IMR-90 (cell line): ENCODE measurements around the gene KLHL17. TPM values are rescaled to one million over a fixed set of nuclear protein-coding genes. Genes with fewer than 3 reads are reported as not detected.

ENCODE experiments used
- ATAC-seq: fragments of 200-7000 bp; cut with Tn5 transposase; 2 replicates; pipeline ENCODE4 v1.9.1; 2020; ENCODE audit warnings: low read depth, mild to moderate bottlenecking, moderate library complexity
- BruUV-seq: library from RNA; stranded (reverse); fragments of 400-500 nt; replicated peaks from 2 replicates; lab custom pipeline; 2021; lab: Mats Ljungman, UMichigan
- CTCF ChIA-PET: fragments of 300-600 bp; formaldehyde crosslinking; extraction: SDS; loops from one replicate; lab custom pipeline; 2021; ENCODE audit warnings: antibody characterized with exemption; lab: Yijun Ruan, JAX
- POLR2A ChIA-PET: fragments of 300-600 bp; sonication (Branson Sonifier 250); formaldehyde crosslinking; loops from one replicate; lab custom pipeline; 2022; ENCODE audit warnings: antibody characterized with exemption; ENCODE audit not compliant: unreplicated experiment; lab: Charles Lee
- DNase-seq: peaks from one replicate; pipeline ENCODE4 v3.0.0; 2013
- H2AFZ ChIP-seq: replicated peaks from 2 replicates; pipeline ENCODE3; 2013; ENCODE audit warnings: low read length, mild to moderate bottlenecking; ENCODE audit not compliant: poor library complexity
- H2AK5ac ChIP-seq: 2 replicates; pipeline ENCODE4 v1.6.1; 2013; ENCODE audit warnings: low read depth, low read length, inconsistent platforms
- H2AK9ac ChIP-seq: replicated peaks from 2 replicates; pipeline ENCODE3; 2013; ENCODE audit warnings: mild to moderate bottlenecking, low read depth, low read length, moderate library complexity; ENCODE audit not compliant: poor library complexity
- H2BK120ac ChIP-seq: 2 replicates; pipeline ENCODE4 v1.6.1; 2013; ENCODE audit warnings: low read depth, low read length, inconsistent platforms
- H2BK15ac ChIP-seq: 3 replicates; pipeline ENCODE4 v1.6.1; 2013; ENCODE audit warnings: low read depth, low read length, inconsistent platforms
- H2BK20ac ChIP-seq: 2 replicates; pipeline ENCODE4 v1.6.1; 2013; ENCODE audit warnings: low read depth, mild to moderate bottlenecking, inconsistent platforms, low read length, moderate library complexity
- H2BK5ac ChIP-seq: 2 replicates; pipeline ENCODE4 v1.6.1; 2013; ENCODE audit warnings: mild to moderate bottlenecking, low read depth, low read length, inconsistent platforms; ENCODE audit not compliant: poor library complexity, severe bottlenecking
- H3K14ac ChIP-seq: replicated peaks from 2 replicates; pipeline ENCODE4 v1.6.1; 2013; ENCODE audit warnings: low read depth, low read length, inconsistent platforms
- H3K18ac ChIP-seq: 2 replicates; pipeline ENCODE4 v1.6.1; 2013; ENCODE audit warnings: low read depth, low read length, control low read depth
- H3K23ac ChIP-seq: 2 replicates; pipeline ENCODE4 v1.6.1; 2013; ENCODE audit warnings: low read depth, low read length, inconsistent platforms
- H3K27ac ChIP-seq: 2 replicates; pipeline ENCODE4 v1.5.1; 2013; ENCODE audit warnings: mild to moderate bottlenecking, control low read depth, low read length; ENCODE audit not compliant: insufficient read depth
- H3K27me3 ChIP-seq: 2 replicates; pipeline ENCODE4 v1.6.1; 2013; ENCODE audit warnings: low read length; ENCODE audit not compliant: control insufficient read depth, insufficient read depth
- H3K36me3 ChIP-seq: 2 replicates; pipeline ENCODE4 v1.6.1; 2013; ENCODE audit warnings: low read length, mixed read lengths; ENCODE audit not compliant: control insufficient read depth, insufficient read depth
- H3K4ac ChIP-seq: 2 replicates; pipeline ENCODE4 v1.6.1; 2013; ENCODE audit warnings: low read depth, low read length, inconsistent platforms
- H3K4me1 ChIP-seq: 2 replicates; pipeline ENCODE4 v1.6.1; 2013; ENCODE audit warnings: low read length, mixed read lengths; ENCODE audit not compliant: control insufficient read depth, insufficient read depth
- H3K4me2 ChIP-seq: 2 replicates; pipeline ENCODE4 v1.6.1; 2013; ENCODE audit warnings: low read depth, mild to moderate bottlenecking, control low read depth, low read length, moderate library complexity
- H3K4me3 ChIP-seq: 2 replicates; pipeline ENCODE4 v1.5.1; 2013; ENCODE audit warnings: low read depth, mild to moderate bottlenecking, control low read depth, low read length, moderate library complexity; ENCODE audit not compliant: insufficient read depth
- H3K56ac ChIP-seq: 2 replicates; pipeline ENCODE4 v1.6.1; 2013; ENCODE audit warnings: low read length, inconsistent platforms; ENCODE audit not compliant: insufficient read depth; ENCODE audit errors: extremely low read depth
- H3K79me1 ChIP-seq, 2 experiments: 2 replicates each; pipeline ENCODE4 v1.6.1; 2013; ENCODE audit warnings: low read length in 2 of 2, inconsistent platforms in 1 of 2, low read depth in 1 of 2
- H3K9ac ChIP-seq: 2 replicates; pipeline ENCODE4 v1.6.1; 2013; ENCODE audit warnings: low read depth, low read length, control low read depth
- H3K9me1 ChIP-seq: 2 replicates; pipeline ENCODE4 v1.6.1; 2013; ENCODE audit warnings: low read length, inconsistent platforms; ENCODE audit not compliant: insufficient read depth
- H3K9me3 ChIP-seq: 2 replicates; pipeline ENCODE4 v1.6.1; 2013; ENCODE audit warnings: low read length; ENCODE audit not compliant: control insufficient read depth, insufficient read depth
- H4K20me1 ChIP-seq: 2 replicates; pipeline ENCODE4 v1.6.1; 2013; ENCODE audit warnings: low read length, inconsistent platforms; ENCODE audit not compliant: insufficient read depth
- H4K5ac ChIP-seq: 2 replicates; pipeline ENCODE4 v1.6.1; 2013; ENCODE audit warnings: mild to moderate bottlenecking, low read depth, low read length, control low read depth
- H4K8ac ChIP-seq, 2 experiments: 2 replicates each; pipeline ENCODE4 v1.6.1; 2013; ENCODE audit warnings: low read depth in 2 of 2, low read length in 2 of 2, control low read depth in 1 of 2, inconsistent platforms in 1 of 2
- H4K91ac ChIP-seq: 2 replicates; pipeline ENCODE4 v1.6.1; 2013; ENCODE audit warnings: low read depth, low read length, inconsistent platforms; ENCODE audit not compliant: insufficient read depth
- MAFK ChIP-seq: IDR thresholded peaks from 2 replicates; pipeline ENCODE4 v1.6.1; 2012; ENCODE audit warnings: low read depth, low read length, improper control_type of control experiment
- NFE2L2 ChIP-seq: fragments of 150-350 bp; IDR thresholded peaks from 2 replicates; pipeline ENCODE4 v1.6.1; 2016; ENCODE audit warnings: low read depth, mild to moderate bottlenecking, low read length
- POLR2A ChIP-seq: IDR thresholded peaks from 2 replicates; pipeline ENCODE4 v1.6.1; 2012; ENCODE audit warnings: mild to moderate bottlenecking, low read depth, low read length
- RAD21 ChIP-seq: IDR thresholded peaks from 2 replicates; pipeline ENCODE4 v1.6.1; 2012; ENCODE audit warnings: low read length, improper control_type of control experiment
- WGBS, 2 experiments: methylation state at CpG; one replicate each; pipeline versions ENCODE4 v1.1.5 to v1.1.7; 2013; ENCODE audit warnings: missing lambda C conversion rate in 2 of 2; ENCODE audit not compliant: insufficient read length in 1 of 2; ENCODE audit errors: extremely low coverage in 2 of 2; 5-methylcytosine and 5-hydroxymethylcytosine counted together
- dilution Hi-C: fragments of 300-500 bp; cut with HindIII; formaldehyde crosslinking; loops from one replicate; pipeline ENCODE4 v1.14.3; 2018; ENCODE audit warnings: low sequenced_read_pairs; ENCODE audit not compliant: unreplicated experiment
- in situ Hi-C: fragments of 300-500 bp; cut with MboI; formaldehyde crosslinking; loops from 3 replicates; pipeline ENCODE4 v1.14.3; 2019; ENCODE audit warnings: low sequenced_read_pairs, inconsistent platforms, mixed read lengths
- intact Hi-C: fragments of 100-400 bp; cut with micrococcal nuclease; formaldehyde crosslinking; loops from 2 replicates; pipeline ENCODE4 v1.10.0; 2022
- polyA plus RNA-seq, 3 experiments: library from polyadenylated mRNA; depleted of rRNA; stranded (reverse); fragments of >200 nt; gene quantifications; 2 replicates each; pipeline ENCODE4 v1.2.3, GENCODE V29; 2012; ENCODE audit warnings: low replicate concordance in 1 of 3
- total RNA-seq: library from RNA; depleted of rRNA; stranded (reverse); fragments of >200 nt; gene quantifications from 2 replicates; pipeline ENCODE4 v1.2.3, GENCODE V29; 2012

Gene KLHL17
- total and polyA plus RNA-seq, 2 of the 4 experiments (the other 2 are of a cell fraction), result 3.4 to 41.0 TPM

DNA sequence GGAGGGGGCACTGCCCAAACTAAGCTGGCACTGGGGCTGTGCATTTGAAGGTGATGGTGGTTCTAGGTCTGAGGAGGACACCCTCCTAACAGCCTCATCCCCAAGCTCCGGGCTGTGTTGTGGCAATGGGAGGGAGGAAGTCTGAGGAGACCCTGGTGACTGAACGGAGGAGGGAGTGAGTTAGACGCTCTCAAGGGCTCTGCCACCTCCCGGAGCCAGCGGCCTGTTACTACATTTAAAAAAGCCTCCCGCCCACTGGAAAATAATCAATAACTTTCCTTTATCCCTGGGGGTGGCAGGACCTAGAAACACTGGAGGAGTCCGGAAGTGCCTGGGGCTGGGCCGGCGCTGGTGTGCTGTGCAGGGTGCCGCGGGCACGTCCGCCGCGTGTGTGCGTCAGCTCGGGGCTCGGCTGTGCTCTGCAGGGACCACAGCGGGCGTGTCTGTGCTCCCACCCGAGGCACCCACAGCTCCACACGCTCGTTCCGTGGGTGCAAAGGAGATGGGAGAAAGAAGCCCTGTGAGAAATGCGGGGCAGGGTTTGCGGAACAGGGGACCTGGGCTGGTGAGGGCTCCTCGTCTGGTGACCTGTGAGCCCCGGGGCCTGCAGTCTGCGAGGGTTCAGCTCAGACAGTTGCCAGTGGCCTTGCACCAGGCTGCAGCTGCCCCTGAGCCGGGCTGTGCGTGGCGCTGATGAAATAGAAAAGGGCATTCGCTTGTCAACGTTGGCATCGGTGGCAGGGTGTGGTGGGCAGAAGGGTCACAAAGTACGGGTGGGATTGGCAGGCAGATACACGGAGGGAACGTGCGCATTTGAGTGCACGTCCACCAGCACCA is 31.3 kb upstream of the KLHL17 start:
- no TSS peak for BruUV-seq
- TF ChIP-seq MAFK, result no peak
- TF ChIP-seq RAD21, result no peak
- TF ChIP-seq NFE2L2, result no peak
- no peak for TF ChIP-seq POLR2A
- Histone ChIP-seq H4K20me1 (peaks cover 6% of the 10 kb centered on the region; the same call in 1 of the 2 replicates), H3K9ac (no peak overlapping the region), H2BK5ac (no peak overlapping the region), H2BK15ac (no peak overlapping the region), H3K4me1 (no peaks in the 10 kb centered on the region; the same call in 1 of the 2 replicates), H2BK20ac (no peak overlapping the region), H3K14ac (no peak overlapping the region), H3K9me3 (no peaks in the 10 kb centered on the region), H3K4ac (no peak overlapping the region), H2BK120ac (no peak overlapping the region), H2AFZ (no peak overlapping the region), H3K4me2 (no peak overlapping the region), H2AK9ac (no peak overlapping the region), H3K27me3 (no peaks in the 10 kb centered on the region), H3K18ac (no peak overlapping the region), H3K9me1 (no peaks in the 10 kb centered on the region), H3K4me3 (no peak overlapping the region), H2AK5ac (no peak overlapping the region), H4K5ac (no peak overlapping the region), H4K91ac (no peak overlapping the region), H3K36me3 (peaks cover 9% of the 10 kb centered on the region), H3K79me1 (peaks cover 0 to 8% of the 10 kb centered on the region in 2 experiments; a peak in 1 of 4 replicates), H3K23ac (no peak overlapping the region), H4K8ac (no peak overlapping the region), H3K56ac (no peak overlapping the region), H3K27ac (no peak overlapping the region)
- intact Hi-C loops (no loop called here), in situ Hi-C loops (no loop called here), dilution Hi-C loops (no loop called here)
- POLR2A ChIA-PET, result no interaction called here
- ATAC-seq, result no peak
- 91% methylated on average over 4 of the region's 40 CpGs; no CpG with 5 or more reads in 1 of the 2 experiments for WGBS, 2 experiments
- DNase-seq, result no peak
- CTCF ChIA-PET, result no interaction called here
